Stimulated activated CD4-positive, alpha-beta T cell treated with anti-CD3 and anti-CD28 coated beads, Interleukin-1b, Interleukin-23, amount 100 ng/mL, for 1 hour (primary cell): Measurements from ENCODE around the gene RRBP1.

ENCODE experiments used
- DNase-seq, 2 donors: peaks; one replicate each; pipeline ENCODE4 v3.0.0-alpha.2; 2020; ENCODE audit warnings: low read depth in 2 of 2

Gene RRBP1

GRCh38 chr20:17650301-17651128 is 31.5 kb downstream of the RRBP1 start:
- DNase-seq, result no peak

GRCh38 chr20:17648791-17649730 is 33.0 kb downstream of the RRBP1 start:
- no peak for DNase-seq

- no peak for DNase-seq
Observed at GRCh38 chr20:17648315-17648646, 33.8 kb downstream of the RRBP1 start.

- DNase-seq, result no peak
Observed at GRCh38 chr20:17647391-17648314, 34.4 kb downstream of the RRBP1 start.

GRCh38 chr20:17646961-17647301 is 35.1 kb downstream of the RRBP1 start:
- DNase-seq, result no peak

- DNase-seq, result no peak
Observed at GRCh38 chr20:17646209-17646960, 35.7 kb downstream of the RRBP1 start.

- no peak for DNase-seq
Observed at GRCh38 chr20:17645546-17646208, 36.4 kb downstream of the RRBP1 start.

GRCh38 chr20:17645010-17645409 is 37.0 kb downstream of the RRBP1 start:
- DNase-seq, result no peak

- no peak for DNase-seq
Observed at GRCh38 chr20:17644451-17644850, 37.6 kb downstream of the RRBP1 start.

GRCh38 chr20:17643531-17644188 is 38.4 kb downstream of the RRBP1 start:
- DNase-seq, result no peak

- no peak for DNase-seq
Observed at GRCh38 chr20:17642404-17643269, 39.4 kb downstream of the RRBP1 start.

- no peak for DNase-seq
Observed at GRCh38 chr20:17641993-17642392, 40.0 kb downstream of the RRBP1 start.

- DNase-seq, result no peak
Observed at GRCh38 chr20:17641520-17641964, 40.5 kb downstream of the RRBP1 start.

- no peak for DNase-seq
Observed at GRCh38 chr20:17640875-17641378, 41.1 kb downstream of the RRBP1 start.

- DNase-seq, result no peak
Observed at GRCh38 chr20:17640146-17640874, 41.7 kb downstream of the RRBP1 start.

GRCh38 chr20:17638835-17639407 is 43.1 kb downstream of the RRBP1 start:
- no peak for DNase-seq

- DNase-seq, result no peak
Observed at GRCh38 chr20:17637985-17638640, 43.9 kb downstream of the RRBP1 start.
